Omental fat pad (tissue), 4 donors: ENCODE results near the gene STPG3. TPM values are rescaled to one million over a fixed set of nuclear protein-coding genes. Genes with fewer than 3 reads are reported as not detected.
A peak's percentile ranks its signal among the peaks of the same experiment; 100 is the strongest.

ENCODE experiments used
- ATAC-seq: fragments of 150-250 bp; one replicate; pipeline ENCODE4 v1.9.1; 2016; ENCODE audit warnings: mild to moderate bottlenecking, moderate library complexity; ENCODE audit not compliant: low FRiP score
- DNase-seq: peaks from one replicate; pipeline ENCODE4 v3.0.0-alpha.2; 2019; ENCODE audit warnings: low spot score
- total RNA-seq, 4 donors: library from RNA; depleted of rRNA; stranded (reverse); fragments of >200 nt; gene quantifications; one replicate each; pipeline ENCODE4 v1.1.0, GENCODE V29; 2016
- TF ChIP-seq, protein P1 (sequence below), 3 donors: fragments of 450-650 bp; IDR thresholded peaks; one replicate each; pipeline ENCODE4 v1.5.1; 2016 to 2017; ENCODE audit warnings: antibody characterized with exemption in 3 of 3, mild to moderate bottlenecking in 3 of 3, moderate library complexity in 2 of 3

STPG3 gene
- total RNA-seq, 4 donors from 2014 or later: 0.56 TPM; not detected in 3

- TF ChIP-seq, protein P1, sequence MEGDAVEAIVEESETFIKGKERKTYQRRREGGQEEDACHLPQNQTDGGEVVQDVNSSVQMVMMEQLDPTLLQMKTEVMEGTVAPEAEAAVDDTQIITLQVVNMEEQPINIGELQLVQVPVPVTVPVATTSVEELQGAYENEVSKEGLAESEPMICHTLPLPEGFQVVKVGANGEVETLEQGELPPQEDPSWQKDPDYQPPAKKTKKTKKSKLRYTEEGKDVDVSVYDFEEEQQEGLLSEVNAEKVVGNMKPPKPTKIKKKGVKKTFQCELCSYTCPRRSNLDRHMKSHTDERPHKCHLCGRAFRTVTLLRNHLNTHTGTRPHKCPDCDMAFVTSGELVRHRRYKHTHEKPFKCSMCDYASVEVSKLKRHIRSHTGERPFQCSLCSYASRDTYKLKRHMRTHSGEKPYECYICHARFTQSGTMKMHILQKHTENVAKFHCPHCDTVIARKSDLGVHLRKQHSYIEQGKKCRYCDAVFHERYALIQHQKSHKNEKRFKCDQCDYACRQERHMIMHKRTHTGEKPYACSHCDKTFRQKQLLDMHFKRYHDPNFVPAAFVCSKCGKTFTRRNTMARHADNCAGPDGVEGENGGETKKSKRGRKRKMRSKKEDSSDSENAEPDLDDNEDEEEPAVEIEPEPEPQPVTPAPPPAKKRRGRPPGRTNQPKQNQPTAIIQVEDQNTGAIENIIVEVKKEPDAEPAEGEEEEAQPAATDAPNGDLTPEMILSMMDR (IDR thresholded peaks at IDR 0.05): no peak
- ATAC-seq: no peak
- DNase-seq: no peak
Observed at GRCh38 chr9:137251490-137252268, 593 bp downstream of the STPG3 start.

DNA sequence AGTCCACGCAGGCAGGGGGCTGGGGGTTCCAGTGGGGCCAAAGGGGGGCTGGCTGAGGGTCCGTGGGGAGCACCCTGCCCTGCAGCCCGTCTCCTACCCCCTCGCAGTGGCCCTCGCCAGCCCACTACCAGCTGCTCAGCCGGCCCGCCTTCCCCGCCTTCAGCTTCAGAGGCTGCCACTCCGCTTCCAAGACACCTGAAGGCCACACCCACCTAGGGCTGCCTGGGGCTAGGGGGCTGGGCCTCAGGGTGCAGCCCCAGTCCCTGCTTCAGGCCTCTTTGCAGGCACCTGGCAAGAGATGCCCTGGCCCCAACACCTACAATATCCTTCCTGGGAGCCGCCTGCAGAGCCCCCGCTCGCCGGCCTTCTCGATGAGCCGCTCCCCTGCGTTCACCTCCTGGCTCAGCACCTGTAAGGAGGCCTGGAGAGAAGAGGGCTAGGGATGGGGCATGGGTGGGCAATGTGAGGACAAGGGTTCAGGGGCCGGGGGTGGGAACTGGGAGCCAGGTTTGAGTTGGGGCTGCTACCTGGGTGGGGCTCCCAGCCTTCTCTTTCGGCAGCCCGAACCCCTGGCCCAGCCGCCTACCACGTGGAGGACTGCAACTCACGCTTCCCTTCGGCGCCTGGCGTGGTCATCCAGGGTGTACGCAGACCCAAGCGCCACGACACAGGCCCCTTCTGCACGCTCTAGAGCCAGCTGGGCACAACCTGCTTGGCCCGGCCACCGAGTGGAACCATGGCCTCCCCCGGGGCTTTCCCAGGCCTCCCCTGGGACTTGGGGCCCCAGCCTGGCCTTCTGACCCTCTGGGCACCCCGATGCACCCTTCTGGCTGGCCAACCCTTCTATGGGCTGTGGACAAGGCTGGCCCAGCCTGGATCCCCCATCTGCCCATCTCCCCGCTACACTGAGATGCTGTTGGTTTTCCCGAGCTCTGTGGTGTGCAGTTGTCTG lies 1.7 kb downstream of the STPG3 start:
- TF ChIP-seq, protein P1 (IDR thresholded peaks at IDR 0.05): no peak
- ATAC-seq: no peak
- no peak for DNase-seq

DNA sequence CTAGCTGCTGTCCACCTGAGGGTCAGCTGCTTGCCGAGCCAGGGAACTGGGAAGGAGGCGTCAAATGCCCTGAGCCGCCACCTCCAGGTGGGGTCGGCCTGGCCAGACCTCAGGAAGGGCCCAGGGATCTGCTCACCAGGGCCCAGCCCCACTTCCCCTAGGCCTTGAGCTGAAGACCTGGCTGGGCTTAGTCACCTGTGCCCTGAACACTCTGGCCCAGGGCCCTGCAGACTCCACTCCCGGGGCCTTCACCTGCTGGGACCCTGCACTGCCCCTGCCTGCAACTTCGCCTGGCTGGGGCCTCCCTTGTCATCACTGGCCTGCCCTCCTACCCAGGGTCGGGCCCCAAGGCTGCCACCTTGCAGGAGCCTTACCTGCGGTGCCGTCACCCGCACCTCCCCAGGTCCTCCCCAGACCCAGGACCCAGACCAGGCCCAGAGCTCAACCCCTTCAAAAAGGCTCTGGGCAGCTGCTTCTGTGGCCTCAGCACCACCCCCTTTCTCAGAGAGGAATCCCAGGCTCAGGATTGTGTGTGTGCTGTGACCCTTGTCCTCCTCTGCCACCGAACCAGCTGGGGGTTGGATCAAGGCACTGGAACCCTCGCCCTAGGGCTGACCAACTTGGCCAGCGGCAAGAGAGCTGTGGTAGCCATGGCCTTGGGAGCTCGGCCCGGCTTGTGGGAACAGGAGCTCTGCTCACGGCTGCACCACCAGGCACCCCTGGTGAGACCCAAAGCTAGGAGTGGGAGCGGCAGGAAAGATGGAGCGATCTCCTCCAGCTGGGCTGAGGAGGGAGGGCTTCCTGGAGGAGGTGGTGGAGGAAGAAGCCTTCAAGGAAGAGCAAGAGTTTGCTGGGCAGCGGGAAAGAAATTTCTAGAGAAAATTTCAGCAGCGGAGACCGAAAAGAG lies 2.9 kb downstream of the STPG3 start:
- ATAC-seq (no peak), DNase-seq (no peak)
- TF ChIP-seq, protein P1 (IDR thresholded peaks at IDR 0.05): no peak

DNA sequence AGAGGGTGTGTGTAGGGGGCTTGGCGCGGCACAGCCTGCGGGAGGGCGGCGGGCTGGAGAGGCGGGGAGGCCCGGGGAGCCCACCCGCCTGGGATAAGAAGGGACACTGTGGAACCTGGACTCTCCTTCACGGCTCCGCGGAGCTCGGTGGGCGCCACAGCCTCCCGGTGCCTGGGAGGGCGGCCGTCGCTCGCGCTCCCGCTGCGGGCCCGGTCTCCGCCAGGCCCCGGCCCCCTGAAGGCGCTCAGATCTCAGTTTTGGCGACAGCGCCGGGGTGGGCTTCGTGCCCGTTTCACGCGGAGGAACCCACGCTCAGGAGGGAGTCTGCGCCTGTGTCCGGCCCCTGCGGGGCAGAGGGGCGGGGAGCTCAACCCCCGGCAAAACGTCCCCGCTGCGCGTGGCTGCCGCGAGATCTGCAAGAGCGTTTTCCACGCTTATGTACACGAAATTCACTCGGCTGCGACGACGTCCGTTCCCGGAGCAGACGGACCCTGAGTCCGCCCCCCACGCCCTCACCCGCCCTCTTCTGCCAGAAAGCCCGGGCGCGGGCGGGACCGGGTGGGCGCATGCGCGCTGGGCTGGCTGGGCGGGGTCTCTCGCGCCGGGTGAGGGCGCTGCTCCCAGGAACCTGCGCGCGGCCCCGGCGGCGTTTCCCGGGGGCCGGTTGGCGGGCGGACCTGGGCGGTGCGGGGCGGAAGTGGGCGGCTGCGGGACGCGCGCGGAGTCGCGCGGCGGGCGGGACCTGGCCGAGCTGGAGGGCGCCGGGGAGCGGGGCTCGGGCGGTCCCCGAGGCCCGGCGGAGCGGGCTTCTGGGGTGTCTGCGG lies 3.8 kb downstream of the STPG3 start, which contains the start of gene NELFB:
NELFB (plus strand) TSS at position 704 of the 824 bp plus-strand sequence.
- DNase-seq (peak; percentile 72), ATAC-seq (peak; percentile 93)

DNA sequence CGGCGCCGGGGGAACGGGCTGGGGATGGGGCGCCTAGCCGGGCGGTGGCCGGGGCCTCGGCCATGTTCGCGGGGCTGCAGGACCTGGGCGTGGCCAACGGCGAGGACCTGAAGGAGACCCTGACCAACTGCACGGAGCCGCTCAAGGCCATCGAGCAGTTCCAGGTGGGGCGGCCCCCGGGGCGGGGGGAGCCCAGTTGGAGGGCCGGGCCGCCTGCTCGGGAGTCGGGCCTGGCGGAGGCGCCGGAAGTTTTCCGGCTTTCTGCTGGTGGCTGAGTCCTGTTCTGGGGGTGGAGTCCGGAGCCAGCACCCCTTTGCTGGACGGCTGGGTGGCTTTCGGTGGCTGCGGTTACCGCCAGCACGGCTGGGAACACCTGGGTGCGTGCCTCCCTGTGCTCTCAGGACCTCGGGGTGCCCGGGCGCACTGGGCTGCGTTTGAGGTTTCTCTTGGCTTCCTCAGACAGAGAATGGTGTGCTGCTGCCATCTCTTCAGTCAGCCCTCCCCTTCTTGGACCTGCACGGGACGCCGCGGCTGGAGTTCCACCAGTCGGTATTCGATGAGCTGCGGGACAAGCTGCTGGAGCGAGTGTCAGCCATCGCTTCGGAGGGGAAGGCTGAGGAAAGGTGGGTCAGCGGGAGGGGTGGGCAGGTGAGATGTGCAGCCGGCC lies 4.5 kb downstream of the STPG3 start:
- DNase-seq: no peak
- peak; percentile 49 for ATAC-seq
- TF ChIP-seq, protein P1 (IDR thresholded peaks at IDR 0.05): no peak

More for the DNA sequence above, 3.8 kb downstream of the STPG3 start, which contains the start of gene NELFB:
- TF ChIP-seq, protein P1 (IDR thresholded peaks at IDR 0.05): no peak
